ENCODE measurements around the gene PFKM.
A peak's percentile ranks its signal among the peaks of the same experiment; 100 is the strongest.

The PFKM gene

DNA sequence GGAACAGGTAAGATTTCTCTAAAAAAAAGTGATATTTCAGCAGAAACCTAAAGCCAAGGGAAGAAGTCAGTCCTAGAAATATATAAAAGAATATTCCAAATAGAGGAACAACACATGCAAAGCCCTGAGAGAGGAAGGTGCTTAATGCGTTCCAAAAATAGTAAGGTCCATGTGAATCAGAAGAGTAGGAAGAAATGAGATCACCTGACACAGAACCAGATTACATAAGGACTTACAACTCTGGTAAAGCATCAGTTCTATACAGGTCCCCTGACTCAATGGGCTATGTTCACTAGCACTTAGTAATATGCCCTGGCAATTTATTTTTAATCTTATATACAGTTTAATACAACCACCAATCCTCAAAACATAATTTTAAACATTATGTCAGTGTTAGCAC, 43.3 kb upstream of the PFKM start:
- no peak overlapping the region for H3K4me3 ChIP-seq (ENCODE audit: control insufficient read depth, low read depth, low read length)
- TF ChIP-seq CTCF (IDR thresholded peaks at IDR 0.05; ENCODE audit: control insufficient read depth, insufficient read depth, low read depth, low read length, missing control alignments) = no peak
- no peak for DNase-seq (ENCODE audit: low read depth)

- no peak for TF ChIP-seq CTCF (IDR thresholded peaks at IDR 0.05; ENCODE audit: control insufficient read depth, insufficient read depth, low read depth, low read length, missing control alignments)
- H3K4me3 ChIP-seq (ENCODE audit: control insufficient read depth, low read depth, low read length) = no peak overlapping the region
- no peak for DNase-seq (ENCODE audit: low read depth)
Measured at GRCh38 chr12:48077111-48077510, 42.1 kb upstream of the PFKM start.

GRCh38 chr12:48078901-48079300, 40.3 kb upstream of the PFKM start:
- H3K4me3 ChIP-seq (ENCODE audit: control insufficient read depth, low read depth, low read length) = no peak overlapping the region
- DNase-seq (ENCODE audit: low read depth) = peak; percentile 17
- TF ChIP-seq CTCF (IDR thresholded peaks at IDR 0.05; ENCODE audit: control insufficient read depth, insufficient read depth, low read depth, low read length, missing control alignments) = no peak

DNA sequence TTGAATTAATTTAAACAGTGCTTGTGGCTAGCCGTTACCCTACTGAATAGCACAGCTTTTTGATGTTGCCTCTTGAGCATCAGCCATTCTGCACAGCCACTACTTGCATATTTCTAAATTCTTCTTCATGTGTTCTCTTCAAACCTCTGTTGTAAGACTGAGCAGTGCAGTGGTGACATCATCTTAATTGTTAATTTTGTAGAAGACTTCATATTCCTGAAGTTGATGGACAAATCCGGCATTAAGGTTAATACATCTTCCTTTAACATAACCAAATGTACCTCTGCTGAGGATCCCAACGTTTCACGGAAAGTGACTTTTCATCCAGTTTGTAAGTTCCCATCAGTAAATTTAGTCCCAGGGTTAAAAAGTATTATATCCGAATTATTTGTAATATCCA, 38.9 kb upstream of the PFKM start:
- no peak overlapping the region for H3K4me3 ChIP-seq (ENCODE audit: control insufficient read depth, low read depth, low read length)
- DNase-seq (ENCODE audit: low read depth) = no peak
- no peak for TF ChIP-seq CTCF (IDR thresholded peaks at IDR 0.05; ENCODE audit: control insufficient read depth, insufficient read depth, low read depth, low read length, missing control alignments)

DNA sequence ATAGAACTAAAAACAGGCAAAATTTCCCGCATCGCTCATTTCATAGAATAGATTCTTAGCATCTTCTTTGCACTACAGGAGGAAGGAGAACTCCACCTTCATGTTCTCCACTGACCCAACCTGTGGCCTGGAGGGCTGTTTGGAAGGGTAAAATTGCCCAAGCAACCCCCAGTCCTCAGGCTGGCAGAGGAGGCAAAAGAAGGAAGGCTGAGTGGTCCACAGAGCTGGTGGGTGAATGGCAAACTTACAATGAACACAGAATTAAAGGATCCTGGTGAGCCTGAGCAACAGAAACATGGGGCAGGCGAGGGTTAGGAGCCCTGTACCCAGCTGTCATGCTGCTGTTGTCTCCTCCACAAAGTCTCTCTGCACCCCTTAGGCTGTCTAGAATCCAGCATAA, 38.3 kb upstream of the PFKM start:
- DNase-seq (ENCODE audit: low read depth) = no peak
- no peak for TF ChIP-seq CTCF (IDR thresholded peaks at IDR 0.05; ENCODE audit: control insufficient read depth, insufficient read depth, low read depth, low read length, missing control alignments)
- H3K4me3 ChIP-seq (ENCODE audit: control insufficient read depth, low read depth, low read length) = no peak overlapping the region

GRCh38 chr12:48084066-48084465, 35.1 kb upstream of the PFKM start:
- no peak overlapping the region for H3K4me3 ChIP-seq (ENCODE audit: control insufficient read depth, low read depth, low read length)
- DNase-seq (ENCODE audit: low read depth) = no peak
- TF ChIP-seq CTCF (IDR thresholded peaks at IDR 0.05; ENCODE audit: control insufficient read depth, insufficient read depth, low read depth, low read length, missing control alignments) = peak; percentile 18

DNA sequence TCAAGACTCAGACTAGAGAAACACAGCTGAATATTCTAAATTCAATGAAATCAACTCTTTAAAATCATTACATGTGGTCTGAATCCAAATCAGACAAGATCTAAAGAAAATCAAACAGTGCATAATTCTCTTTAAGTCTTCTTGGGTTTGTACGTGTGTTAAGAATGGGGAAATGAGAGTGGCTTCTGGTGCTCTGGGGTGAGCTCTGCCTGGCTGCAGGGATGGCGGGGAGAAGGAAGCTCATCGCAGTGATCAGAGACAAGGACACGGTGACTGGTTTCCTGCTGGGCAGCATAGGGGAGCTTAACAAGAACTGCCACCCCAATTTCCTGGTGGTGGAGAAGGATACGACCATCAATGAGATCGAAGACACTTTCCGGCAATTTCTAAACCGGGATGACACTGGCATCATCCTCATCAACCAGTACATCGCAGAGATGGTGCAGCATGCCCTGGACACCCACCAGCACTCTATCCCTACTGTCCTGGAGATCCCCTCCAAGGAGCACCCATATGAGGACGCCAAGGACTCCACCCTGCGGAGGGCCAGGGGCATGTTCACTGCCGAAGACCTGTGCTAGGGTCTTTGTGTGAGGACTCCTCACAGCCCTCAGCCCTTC, 34.2 kb upstream of the PFKM start:
- no peak for TF ChIP-seq CTCF (IDR thresholded peaks at IDR 0.05; ENCODE audit: control insufficient read depth, insufficient read depth, low read depth, low read length, missing control alignments)
- DNase-seq (ENCODE audit: low read depth) = no peak

More for the DNA sequence above, 34.2 kb upstream of the PFKM start:
- H3K4me3 ChIP-seq (ENCODE audit: control insufficient read depth, low read depth, low read length) = no peak overlapping the region
